Stimulated activated CD8-positive, alpha-beta memory T cell treated with anti-CD3 and anti-CD28 coated beads, Interleukin-2, amount 100 ng/mL, for 48 hours (primary cell): Measurements from ENCODE around the gene C19orf33.
"Not testable (repeated sequence)": the region's sequence is repeated elsewhere in the genome, so short reads cannot be mapped to it uniquely, and the experiment has no call there.

Experiments
- DNase-seq, 2 donors: peaks; one replicate each; pipeline ENCODE4 v3.0.0-alpha.2; 2020; ENCODE audit warnings: low read depth in 2 of 2

C19orf33 gene

GRCh38 chr19:38303517-38304351, at the start of gene C19orf33:
Gene C19orf33, plus strand, starts transcription at chr19:38304251. Its CDS starts 11 bp downstream, at chr19:38304262.
- no peak for DNase-seq

DNA sequence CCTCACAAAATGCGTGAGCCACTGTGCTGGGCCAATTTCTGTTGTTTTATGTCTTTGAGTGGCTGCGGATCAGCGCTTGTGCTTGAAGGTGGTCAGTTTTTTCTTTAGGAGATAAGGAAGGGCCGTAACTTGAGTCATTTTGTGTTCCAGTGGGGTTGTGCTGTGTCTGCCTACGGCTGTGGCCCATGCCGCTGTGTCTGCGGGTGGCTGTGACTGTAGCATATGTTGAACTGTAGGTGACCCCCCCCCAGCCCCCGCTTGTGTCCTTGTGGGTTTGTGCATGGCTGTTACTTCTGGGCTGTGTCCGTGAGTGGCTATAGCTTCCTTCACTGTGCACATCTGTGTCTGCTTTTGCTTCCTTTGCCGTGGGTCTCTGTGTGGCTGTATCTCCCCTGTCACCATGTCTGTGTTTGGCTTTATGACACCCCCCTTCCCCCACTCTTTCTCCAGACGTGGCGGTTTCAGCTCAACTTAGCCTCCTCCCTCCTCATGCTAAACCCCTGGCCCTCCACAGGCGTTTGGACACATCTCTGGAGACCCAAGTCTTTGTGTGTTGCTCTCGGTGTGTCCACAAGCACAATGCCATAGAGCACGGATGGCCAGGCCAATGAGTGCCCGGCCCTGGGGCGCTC, 48.6 kb upstream of the C19orf33 start:
- no peak for DNase-seq

- DNase-seq = not testable (repeated sequence)
Observed at GRCh38 chr19:38261942-38262341, 42.1 kb upstream of the C19orf33 start.

DNA sequence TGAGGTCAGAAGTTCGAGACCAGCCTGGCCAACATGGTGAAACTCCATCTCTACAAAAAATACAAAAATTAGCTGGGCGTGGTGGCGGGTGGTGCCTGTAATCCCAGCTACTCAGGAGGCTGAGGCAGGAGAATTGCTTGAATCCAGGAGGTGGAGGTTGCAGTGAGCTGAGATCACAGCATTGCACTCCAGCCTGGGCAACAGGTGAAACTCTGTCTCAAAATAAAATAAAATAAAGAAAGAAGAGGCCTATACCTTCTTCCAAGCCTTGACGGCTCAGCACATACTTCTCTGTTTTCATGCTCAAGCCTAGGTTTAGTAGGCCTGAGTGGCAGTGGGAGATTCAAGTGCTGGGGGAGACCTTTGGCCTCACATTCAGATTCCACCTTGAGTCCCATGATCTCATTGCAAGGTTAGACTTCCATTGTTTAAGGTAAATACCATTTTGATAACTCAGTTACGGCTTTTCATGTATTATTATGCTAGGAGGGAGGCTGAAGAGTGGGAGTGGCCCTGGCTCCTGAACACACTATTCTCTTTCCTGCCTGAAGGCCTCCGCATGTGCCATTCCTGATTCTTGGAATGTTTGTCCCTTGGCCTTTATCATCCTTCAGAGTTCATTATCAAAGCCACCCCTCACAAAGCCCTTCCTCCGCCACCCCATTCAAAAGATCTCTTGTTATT, 41.3 kb upstream of the C19orf33 start:
- no peak for DNase-seq

- peak; percentile 45 to 76 for DNase-seq
Observed at GRCh38 chr19:38263689-38264485, 40.2 kb upstream of the C19orf33 start.

DNA sequence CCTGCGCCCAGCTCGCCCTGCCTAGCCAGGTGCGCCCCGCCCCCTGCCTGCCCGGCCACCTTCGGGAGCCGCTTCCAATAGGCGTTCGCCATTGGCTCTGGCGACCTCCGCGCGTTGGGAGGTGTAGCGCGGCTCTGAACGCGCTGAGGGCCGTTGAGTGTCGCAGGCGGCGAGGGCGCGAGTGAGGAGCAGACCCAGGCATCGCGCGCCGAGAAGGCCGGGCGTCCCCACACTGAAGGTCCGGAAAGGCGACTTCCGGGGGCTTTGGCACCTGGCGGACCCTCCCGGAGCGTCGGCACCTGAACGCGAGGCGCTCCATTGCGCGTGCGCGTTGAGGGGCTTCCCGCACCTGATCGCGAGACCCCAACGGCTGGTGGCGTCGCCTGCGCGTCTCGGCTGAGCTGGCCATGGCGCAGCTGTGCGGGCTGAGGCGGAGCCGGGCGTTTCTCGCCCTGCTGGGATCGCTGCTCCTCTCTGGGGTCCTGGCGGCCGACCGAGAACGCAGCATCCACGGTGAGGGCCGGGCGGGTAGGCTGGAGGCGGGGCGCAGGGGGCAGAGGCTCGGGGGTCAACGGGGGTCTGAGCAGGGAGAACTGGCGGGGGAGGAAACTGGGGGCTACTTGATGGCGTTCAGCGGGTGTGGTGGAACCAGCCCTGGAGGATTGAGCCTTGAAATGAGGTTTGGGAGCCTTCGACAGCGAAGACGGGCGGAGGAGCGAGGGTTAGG, 39.4 kb upstream of the C19orf33 start, which contains the start of gene SPINT2:
Gene SPINT2, plus strand, starts transcription at position 88 of the 727 bp plus-strand sequence. Its CDS starts 320 bp downstream, at position 408.
- peak in 1 of 2 donors; percentile 14 for DNase-seq

GRCh38 chr19:38265213-38265861, 38.7 kb upstream of the C19orf33 start:
- no peak for DNase-seq

GRCh38 chr19:38265921-38266429, 38.1 kb upstream of the C19orf33 start:
- DNase-seq = no peak

DNA sequence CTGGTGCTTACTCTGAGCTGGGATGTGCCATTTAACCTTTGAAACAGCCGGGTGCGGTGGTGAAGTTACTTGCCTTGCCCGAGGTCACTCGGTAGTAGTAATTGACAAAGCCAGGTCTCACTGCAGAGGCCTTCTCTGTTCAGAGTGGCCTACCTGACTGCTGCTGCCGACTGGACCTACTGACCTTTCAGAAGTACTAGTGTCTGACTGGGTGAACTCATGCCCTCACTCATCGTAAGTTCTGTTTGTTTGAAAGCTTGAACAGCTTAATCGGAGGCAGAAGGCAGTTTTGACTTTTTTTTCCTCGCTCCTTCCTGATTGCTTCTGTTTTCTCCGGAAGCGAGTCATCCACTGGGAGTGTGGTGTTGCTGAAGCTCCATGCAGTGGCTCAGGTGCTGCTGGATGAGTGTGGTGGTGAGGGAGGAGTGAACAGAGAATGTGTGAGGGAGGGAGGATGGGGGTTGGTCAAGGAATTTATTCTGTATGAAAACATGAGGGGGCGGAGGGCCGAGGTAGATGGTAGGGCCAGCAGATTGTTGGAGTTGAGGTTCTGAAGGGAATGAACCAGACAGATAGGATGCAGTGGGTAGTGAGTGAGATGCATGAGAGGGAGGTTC, 37.0 kb upstream of the C19orf33 start:
- DNase-seq = no peak

DNA sequence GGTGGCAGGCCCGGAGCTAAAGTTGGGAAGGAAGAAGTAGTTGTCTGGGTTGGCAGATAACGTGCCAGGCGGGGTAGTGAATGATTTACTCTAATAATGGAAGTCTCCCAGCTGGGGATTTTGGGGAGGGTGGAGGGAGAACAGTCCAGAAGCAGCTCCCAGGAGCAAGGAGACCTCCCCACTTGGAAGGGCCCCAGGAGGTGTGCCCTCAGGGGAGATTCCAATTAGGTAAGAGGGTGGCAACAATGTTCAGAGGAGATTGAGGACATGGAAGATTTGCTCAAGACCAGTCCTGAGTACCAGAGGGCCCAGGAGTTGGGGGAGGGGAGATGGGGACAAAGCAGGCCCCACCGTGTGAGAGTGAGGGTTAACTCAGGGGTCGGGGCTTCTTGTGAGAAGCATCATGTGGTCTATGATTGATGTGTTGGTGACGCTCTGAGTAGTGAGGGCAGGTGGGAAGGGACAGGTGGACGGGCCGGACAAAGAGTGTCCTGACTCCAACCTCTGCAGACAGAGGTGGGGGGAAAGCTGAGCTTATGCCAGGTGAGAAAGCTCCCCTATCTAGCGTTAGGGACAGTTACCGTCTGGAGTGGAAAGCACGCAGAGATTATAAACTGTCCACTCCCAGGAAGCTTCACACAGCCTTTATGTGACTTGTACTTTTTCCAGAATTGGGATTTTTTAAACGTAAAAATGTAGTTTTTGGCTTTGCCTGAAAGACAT, 36.1 kb upstream of the C19orf33 start:
- no peak for DNase-seq

DNA sequence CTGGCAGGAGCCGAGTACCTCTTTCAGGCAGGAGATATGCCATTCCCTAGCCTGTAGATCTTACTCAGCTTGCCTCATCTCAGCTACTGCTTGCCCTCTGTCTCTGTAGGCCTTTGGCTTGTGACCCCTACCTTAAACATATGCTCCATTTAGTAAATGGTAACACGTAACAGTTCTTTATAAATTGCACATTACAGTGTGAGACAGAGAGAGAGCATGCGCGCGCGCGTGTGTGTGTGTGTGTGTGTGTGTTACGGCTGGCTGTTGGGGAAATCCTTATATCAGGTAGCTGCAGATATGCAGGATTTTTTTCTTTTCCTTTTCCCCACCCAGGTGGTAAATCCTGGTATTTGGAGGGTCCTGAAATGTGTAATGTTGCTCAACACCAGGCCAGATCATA, 35.5 kb upstream of the C19orf33 start:
- no peak for DNase-seq

DNA sequence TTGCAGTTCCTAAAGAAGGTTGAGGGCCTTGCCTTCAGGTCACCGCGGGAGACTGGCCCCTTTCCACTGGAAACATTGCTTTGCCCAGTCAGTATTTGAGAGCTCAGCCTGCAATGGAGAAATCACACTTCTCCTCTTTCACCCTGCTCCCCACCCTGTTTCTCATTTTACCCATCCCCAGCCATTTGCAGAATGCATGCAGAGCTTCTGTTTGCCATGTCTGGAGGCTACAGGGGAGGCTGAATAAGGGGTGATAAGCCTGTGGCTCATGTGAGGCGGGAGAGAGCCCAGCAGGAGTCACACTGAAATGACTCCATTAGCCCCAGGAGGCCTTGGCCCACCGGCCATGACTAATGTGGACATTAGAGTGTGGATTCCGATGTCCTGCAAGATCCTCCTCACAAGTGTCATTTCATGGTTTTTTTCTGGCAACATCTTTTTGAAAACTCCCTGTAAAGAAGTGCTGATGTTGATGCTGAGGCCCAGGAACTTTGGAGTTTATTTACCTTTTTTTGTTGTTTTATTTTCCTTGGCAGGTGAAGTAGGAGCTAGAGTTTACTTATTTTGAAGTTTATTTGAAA, 33.4 kb upstream of the C19orf33 start:
- no peak for DNase-seq

- no peak for DNase-seq
Observed at GRCh38 chr19:38273499-38273898, 30.6 kb upstream of the C19orf33 start.

DNA sequence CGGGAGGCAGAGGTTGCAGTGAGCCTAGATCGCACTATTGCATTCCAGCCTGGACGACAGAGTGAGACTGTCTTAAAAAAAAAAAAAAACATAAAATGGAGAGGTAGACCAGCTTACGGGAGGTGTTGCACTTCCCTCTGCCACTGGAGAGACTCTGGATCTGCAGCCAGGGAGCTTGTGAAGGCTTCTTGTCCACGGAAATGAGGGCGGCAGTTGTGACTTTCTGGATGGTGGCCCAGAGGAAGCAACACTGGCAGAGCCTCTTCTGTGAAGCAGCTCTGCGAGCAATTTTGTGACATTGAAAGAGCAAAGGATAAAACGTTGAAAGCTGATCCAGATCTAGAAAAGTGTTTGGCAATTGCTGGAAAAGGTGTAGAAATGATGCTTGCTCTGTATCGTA, 29.3 kb upstream of the C19orf33 start:
- no peak for DNase-seq

GRCh38 chr19:38276942-38277517, 27.0 kb upstream of the C19orf33 start:
- DNase-seq = no peak

- no peak for DNase-seq
Observed at GRCh38 chr19:38277549-38277948, 26.5 kb upstream of the C19orf33 start.

- DNase-seq = no peak
Observed at GRCh38 chr19:38277969-38278680, 25.9 kb upstream of the C19orf33 start.

DNA sequence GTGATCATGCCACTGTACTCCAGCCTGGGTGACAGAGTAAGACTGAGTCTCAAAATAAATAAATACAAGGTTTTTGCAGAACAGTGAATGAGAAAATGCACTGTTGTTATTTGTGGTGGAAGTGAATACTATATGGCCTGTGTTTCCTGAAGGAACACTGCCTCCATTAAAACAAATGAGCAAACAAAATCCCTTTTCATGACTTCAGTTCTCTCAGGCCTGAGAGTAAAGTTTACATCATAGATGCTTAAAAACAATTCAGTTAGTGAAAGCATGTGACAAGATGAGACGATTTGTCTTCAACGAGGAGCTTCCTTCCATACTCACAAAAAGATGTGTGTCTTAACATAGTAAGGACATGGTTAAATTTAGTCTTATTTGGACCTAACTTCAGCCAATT, 25.3 kb upstream of the C19orf33 start:
- no peak for DNase-seq
